HG03159 (cell line): ENCODE data around the gene NTNG1.
"Not testable (repeated sequence)": the region's sequence is repeated elsewhere in the genome, so short reads cannot be mapped to it uniquely, and the experiment has no call there.

ENCODE experiments used
- ATAC-seq: cut with Tn5 transposase; IDR thresholded peaks from one replicate; pipeline ENCODE4 v1.9.1; 2021; ENCODE audit warnings: mild to moderate bottlenecking, moderate library complexity; ENCODE audit not compliant: unreplicated experiment

NTNG1 gene

GRCh38 chr1:107140703-107141490, at the start of gene NTNG1:
Gene NTNG1, plus strand, starts transcription at chr1:107141039.
- ATAC-seq = peak; percentile 38

DNA sequence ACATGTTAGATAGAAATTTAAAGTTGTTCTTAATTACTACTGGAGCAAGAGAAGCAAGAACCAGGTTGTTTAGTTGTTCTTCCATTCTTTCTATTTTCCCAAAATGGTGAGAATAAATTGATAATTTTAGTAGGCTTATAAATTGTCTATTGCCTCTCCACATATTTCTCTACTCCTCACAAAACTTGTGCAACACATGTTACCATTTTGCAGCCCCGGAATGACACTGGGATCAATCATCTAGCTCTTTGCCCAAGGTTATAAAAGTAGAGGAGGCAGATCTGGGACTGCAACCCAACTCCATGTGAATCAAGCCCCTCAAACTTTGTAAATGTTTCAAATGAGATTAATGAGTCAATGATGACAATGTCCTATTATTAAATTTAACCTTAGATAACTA, 49.4 kb upstream of the NTNG1 start:
- ATAC-seq = no peak

GRCh38 chr1:107093395-107093794, 47.4 kb upstream of the NTNG1 start:
- ATAC-seq = not testable (repeated sequence)

- no peak for ATAC-seq
Measured at GRCh38 chr1:107095647-107096046, 45.2 kb upstream of the NTNG1 start.

DNA sequence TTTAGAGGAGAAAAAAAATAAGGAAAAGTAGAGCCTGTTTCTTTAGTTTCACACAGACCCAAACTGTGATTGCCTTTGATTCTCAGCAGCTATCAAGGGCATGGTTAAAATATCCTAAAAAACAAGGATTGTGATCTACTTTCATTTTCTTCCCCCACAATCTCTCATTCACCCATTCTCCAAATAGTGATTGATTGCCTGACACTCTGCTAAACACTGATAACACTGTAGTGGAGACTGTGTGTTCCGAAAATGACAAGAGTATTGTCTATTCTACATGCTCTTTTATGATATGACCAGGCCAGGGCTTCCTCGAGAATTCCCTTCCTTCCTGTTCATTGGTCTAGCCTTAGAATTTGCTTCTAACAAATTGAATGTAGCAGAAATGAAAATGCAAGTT, 44.1 kb upstream of the NTNG1 start:
- no peak for ATAC-seq

DNA sequence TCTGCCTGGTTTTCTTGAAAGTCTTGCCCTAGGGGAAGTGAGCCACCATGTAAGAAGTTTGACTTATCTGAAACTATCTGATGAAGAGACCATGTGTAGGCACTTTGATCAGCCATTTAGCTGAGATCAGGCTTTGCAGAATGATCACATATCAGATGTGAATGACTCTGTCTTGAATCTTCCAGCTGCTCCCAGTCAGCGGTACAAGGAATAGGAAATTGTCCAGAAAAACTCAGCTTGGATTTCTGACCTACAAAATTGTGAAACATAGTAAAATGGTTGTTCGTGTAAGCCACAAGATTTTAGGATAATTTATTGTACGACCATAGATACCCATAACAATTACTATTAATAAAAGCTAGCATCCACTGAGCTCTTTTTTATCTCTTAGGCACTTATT, 41.9 kb upstream of the NTNG1 start:
- ATAC-seq = no peak

DNA sequence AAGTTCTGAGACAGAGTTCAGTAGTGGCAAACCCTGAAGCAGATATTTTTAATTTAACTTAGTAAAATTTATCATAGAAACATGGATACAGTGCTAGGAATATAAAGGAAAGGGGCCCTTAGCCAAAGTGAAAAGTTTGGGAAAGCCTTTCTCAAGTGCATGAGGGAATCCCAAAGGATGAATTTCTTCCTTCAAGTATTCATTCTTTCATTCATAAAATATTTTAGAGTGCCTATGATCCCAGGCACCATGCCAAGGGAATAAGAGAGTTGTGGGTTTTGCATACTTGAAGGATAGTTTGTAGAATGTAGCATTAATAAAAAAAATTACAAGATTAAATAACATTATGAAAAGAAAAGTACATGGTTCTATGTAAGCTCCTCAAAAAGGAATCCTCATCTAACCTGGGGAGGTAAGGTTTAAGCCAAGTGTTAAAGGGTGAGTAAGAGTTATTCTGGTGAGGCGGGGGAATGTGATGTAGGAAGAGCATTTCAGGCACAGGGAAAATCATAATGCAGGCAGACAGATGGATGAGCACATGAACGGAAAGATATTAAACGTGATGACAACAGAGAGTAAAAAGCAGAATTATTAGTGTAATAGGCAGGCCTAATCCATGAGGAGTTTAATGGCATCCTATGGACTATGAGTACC, 40.4 kb upstream of the NTNG1 start:
- no peak for ATAC-seq

DNA sequence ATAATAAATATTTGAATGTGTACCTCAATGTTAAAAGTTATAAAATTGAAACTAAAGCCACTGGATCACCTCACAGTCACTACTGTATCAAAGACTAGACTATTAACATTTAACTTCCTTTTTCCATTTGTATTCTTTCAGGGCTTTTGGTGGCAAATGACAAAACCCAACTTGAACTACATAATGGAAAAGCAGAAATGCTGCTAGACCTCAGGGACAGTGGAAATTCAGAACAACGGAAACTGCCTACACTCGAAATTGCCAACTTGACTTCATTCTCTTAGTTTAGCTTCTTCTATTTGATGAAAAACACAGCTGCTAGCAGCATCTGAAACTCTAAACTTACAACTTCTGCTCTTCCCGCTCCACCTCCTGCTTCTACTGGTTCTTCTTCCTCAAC, 34.9 kb upstream of the NTNG1 start:
- no peak for ATAC-seq

DNA sequence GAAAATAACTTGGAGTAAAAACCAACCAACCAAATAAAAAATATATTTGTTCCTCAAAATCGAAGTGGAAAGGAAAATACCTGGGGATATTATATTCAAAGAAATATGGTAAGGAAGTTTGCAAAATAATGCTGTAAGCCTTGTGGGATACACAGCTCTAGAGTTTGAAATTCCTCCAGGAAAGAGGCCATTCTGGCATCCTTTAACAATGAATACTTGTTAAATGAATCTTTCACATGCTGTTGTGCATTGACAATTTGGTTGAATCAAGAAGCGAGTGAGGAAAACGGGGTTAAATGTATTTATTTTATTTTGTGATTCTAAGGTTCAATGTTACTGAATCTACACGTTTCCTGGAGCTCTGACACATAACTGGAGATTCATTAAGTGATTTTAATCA, 30.5 kb upstream of the NTNG1 start:
- ATAC-seq = no peak

DNA sequence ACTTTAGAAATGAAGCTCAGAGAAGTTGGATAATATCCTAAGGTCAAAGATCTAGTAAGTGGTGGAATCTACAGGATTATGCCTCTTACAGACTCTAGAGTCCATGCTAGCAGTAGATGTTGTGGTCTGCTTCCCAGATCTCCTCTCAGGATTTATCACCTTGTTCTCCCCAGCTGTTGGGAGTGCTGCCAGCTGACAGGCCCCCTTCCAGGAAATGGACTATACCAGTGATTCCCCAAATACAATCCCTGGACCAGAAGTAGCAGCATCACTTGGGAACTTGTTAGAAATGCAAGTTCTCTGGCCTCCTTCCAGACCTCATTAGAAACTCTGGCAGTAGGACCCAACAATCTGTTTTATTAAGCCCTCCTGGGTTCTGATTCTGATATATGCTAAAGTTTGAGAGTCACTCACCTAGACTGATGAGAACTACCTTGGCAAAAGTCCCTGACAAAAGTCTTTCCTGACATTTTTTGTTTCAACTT, 24.5 kb upstream of the NTNG1 start:
- ATAC-seq = no peak

GRCh38 chr1:107122225-107122624, 18.6 kb upstream of the NTNG1 start:
- ATAC-seq = no peak

GRCh38 chr1:107123741-107124140, 17.1 kb upstream of the NTNG1 start:
- ATAC-seq = no peak

- ATAC-seq = no peak
Measured at GRCh38 chr1:107124694-107125093, 16.1 kb upstream of the NTNG1 start.

DNA sequence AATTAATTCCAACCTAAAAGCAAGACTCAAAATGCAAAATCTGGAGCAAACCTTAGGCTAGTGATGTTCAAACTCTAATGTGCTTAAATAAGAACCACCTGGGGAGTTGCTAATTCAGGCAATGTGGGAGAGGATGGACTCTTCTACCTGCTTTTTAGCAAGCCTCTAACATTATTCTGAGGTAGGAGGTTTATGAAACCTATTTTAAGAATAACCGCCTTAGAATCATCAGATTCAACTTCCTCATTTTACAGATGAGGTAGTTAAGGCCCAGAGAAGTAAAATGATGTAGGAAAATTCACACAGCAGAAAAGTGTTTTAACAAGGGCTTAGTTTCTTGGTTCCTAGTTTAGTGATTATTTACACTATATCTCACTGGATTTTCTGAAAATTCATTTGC, 8.6 kb upstream of the NTNG1 start:
- no peak for ATAC-seq

- no peak for ATAC-seq
Measured at GRCh38 chr1:107132780-107133179, 8.1 kb upstream of the NTNG1 start.

DNA sequence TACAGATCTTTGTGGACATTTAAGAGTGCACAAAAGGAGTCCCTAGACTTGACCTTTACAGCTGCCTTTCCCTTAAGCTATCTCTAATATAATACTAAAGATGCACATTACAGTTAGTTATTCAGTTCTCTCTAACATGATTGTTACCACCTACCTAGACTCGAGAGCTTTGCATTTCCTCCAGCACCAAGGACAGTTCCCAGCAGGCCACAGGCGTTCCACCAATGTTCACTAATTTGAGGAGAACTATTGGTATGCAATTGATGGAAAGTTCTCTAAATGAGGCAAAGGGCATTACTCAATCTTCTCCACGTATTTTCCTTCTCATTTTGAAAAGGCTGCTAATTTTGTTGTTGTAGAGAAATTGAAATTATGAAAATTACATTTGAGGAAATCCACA, 5.4 kb upstream of the NTNG1 start:
- no peak for ATAC-seq

DNA sequence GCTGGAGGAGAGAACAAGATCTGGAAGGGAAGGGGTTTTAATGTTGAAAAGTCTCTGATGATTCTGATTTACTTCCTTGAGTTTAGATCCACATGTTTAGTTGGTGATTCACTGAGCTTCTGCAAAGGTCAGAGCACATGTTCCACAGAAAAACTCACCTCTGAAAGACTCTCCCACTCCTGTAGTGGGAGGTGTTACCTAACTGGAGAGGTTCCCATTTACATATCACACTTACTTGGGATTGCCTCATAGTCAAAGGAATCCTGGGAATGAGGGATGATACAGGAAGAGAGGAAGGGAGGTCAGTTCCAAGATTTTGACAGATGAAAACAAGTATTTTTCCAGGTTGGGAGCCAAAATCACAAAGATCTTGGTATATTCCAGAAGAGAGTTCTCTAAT, 2.7 kb upstream of the NTNG1 start:
- no peak for ATAC-seq

- no peak for ATAC-seq
Measured at GRCh38 chr1:107138767-107139445, 1.9 kb upstream of the NTNG1 start.

DNA sequence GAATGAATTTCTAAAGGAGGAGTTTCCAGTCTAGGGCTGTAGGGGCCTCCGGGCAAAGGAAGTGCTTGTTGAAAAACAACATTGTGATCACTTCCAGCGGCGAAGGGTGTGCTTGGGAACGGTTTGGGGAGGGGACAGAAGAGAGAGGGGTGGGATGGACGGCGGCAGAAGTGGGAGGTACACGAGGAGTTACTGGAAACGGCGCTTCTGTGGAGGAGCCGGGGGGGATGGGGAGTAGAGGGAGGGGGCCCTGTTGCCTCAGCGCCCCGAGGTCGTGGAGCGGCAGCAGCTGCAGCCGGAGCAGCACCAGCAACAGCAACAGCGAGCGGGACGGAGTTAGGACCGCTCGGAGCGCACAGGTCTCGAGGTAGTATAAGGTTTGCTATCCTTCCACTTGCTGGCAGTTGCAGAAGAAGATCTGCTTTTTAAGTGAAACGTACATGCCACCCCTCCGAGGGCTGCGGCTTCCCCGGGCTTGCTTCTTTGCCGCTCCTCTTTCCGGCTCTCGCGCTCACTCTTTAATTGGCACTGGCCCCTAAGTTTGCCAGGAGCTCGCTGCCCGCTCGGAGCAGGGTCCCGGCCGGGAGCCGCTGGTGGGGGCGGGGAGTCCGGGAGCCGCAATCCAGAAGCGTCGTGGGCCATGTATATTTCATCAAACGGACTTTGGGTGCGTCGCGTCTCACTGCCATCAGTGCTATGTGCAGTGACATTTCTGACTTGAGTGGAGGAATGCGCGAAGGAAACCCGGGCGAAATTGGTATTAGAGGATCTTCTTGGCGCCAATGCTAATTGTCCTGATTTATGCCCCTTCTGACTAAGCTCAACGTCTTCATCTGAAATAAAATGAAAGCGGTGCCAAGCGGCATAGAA, 771 bp upstream of the NTNG1 start:
- ATAC-seq = peak; percentile 46

DNA sequence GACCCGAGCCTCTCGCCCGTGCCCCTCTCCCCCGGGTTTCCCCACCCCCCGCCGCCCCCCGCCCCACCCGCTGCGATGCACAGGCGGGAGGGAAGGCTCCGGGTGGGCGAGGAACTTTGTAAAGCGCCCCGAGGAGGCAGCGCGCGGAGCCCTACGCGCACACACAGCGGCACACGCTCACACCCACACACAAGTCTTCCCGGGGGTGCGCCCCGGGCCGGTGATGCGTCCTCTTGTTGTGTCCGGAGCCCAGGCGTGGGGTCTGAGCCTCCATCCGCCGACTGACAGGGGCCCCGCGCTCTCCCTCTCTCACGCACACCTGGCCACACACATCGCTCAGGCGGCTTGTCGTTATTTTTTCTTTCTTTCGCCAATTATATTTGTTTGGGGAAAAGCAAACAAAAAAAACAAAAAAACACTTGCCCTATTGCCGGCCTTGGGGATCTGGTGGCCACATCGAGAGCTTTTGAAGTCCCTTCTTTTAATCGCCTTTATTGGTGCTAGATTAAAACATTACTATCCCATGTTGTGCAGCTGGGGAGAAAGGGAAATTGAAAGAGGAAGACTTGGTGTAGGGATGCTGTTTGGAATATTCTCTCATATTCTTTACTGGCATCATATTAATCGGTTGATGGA, 770 bp downstream of the NTNG1 start:
- peak; percentile 42 for ATAC-seq
